ENCODE measurements around the gene RFTN2.

Gene RFTN2

DNA sequence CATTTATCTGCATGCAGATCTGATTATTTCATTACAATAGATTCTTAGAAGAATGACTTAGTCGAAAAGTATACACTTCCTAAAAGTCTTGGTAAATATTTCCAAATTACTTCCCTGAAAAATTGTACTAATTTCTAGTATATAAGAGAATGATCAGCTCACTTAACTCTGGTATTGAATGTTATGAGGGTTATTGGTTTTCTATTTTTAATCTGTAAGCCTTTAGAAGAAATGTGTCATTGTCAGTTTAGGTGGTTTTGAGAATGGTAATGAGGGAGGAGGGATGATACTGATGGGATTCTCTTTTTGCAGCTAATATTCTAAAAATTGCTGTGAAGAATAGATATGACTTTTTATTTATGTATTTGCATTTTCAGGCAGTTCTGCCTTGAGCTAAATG lies 135.7 kb downstream of the RFTN2 start:
- TF ChIP-seq, protein P1, sequence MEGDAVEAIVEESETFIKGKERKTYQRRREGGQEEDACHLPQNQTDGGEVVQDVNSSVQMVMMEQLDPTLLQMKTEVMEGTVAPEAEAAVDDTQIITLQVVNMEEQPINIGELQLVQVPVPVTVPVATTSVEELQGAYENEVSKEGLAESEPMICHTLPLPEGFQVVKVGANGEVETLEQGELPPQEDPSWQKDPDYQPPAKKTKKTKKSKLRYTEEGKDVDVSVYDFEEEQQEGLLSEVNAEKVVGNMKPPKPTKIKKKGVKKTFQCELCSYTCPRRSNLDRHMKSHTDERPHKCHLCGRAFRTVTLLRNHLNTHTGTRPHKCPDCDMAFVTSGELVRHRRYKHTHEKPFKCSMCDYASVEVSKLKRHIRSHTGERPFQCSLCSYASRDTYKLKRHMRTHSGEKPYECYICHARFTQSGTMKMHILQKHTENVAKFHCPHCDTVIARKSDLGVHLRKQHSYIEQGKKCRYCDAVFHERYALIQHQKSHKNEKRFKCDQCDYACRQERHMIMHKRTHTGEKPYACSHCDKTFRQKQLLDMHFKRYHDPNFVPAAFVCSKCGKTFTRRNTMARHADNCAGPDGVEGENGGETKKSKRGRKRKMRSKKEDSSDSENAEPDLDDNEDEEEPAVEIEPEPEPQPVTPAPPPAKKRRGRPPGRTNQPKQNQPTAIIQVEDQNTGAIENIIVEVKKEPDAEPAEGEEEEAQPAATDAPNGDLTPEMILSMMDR (IDR thresholded peaks at IDR 0.05; ENCODE audit: borderline replicate concordance, insufficient read depth, low read depth, low read length) = no peak
- H3K4me3 ChIP-seq (ENCODE audit: low read depth, low read length) = no peak overlapping the region

DNA sequence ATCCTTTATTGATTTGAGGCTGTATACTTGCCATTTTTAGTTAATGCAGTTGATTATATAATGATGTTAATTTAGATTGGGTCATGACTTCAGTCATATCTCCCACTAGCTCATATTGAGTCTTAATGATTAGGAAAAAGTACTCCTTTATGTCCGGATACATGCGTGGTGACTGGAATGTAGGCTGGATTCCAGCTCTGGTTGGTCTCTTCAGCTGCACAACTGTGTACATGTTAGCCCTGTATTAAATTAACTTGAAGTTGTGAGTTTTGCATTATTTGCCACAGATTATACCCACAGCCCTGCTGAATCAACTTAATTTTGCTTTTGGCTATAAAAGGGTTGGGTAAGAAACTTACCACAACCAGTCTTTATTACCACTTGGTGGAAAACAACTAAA lies 137.0 kb downstream of the RFTN2 start:
- TF ChIP-seq, protein P1 (IDR thresholded peaks at IDR 0.05; ENCODE audit: borderline replicate concordance, insufficient read depth, low read depth, low read length) = no peak
- H3K4me3 ChIP-seq (ENCODE audit: low read depth, low read length) = no peak overlapping the region

Data from GM12875 (cell line).